Spleen (tissue), 11 donors: ENCODE data around the gene TEX10. TPM values are rescaled to one million over a fixed set of nuclear protein-coding genes. Genes with fewer than 3 reads are reported as not detected.

Source experiments
- DNase-seq: peaks from one replicate; pipeline ENCODE4 v3.0.0-alpha.2; 2020
- H3K27ac ChIP-seq, 8 donors: fragments of 200-600 bp; sonication (generic) in 7 of 8; 1 replicate in 4 of 8; 2 replicates in 4 of 8; pipeline versions ENCODE4 v1.5.0 to v1.8.0; 2016 to 2021; ENCODE audit warnings: inconsistent platforms in 4 of 8, mild to moderate bottlenecking in 4 of 8, moderate library complexity in 1 of 8
- H3K27me3 ChIP-seq, 7 donors: fragments of 200-600 bp; sonication (generic) in 6 of 7; replicated peaks in 1 of 7; 1 replicate in 4 of 7; 2 replicates in 3 of 7; pipeline versions ENCODE4 v1.5.0 to v1.8.0; 2016 to 2021; ENCODE audit warnings: inconsistent platforms in 3 of 7, mild to moderate bottlenecking in 1 of 7
- H3K36me3 ChIP-seq, 6 donors: fragments of 200-600 bp; sonication (generic) in 5 of 6; 1 replicate in 4 of 6; 2 replicates in 2 of 6; pipeline versions ENCODE4 v1.5.0 to v1.8.0; 2016 to 2021; ENCODE audit warnings: inconsistent platforms in 2 of 6
- H3K4me1 ChIP-seq, 6 donors: fragments of 200-600 bp; sonication (generic) in 5 of 6; 1 replicate in 3 of 6; 2 replicates in 3 of 6; pipeline versions ENCODE4 v1.5.0 to v1.8.0; 2016 to 2021; ENCODE audit warnings: inconsistent platforms in 3 of 6
- H3K4me3 ChIP-seq, 8 donors: fragments of 200-600 bp; sonication (generic) in 7 of 8; 1 replicate in 4 of 8; 2 replicates in 4 of 8; pipeline versions ENCODE4 v1.5.0 to v1.8.0; 2016 to 2021; ENCODE audit warnings: inconsistent platforms in 4 of 8, mild to moderate bottlenecking in 4 of 8, moderate library complexity in 2 of 8
- H3K9me3 ChIP-seq, 8 donors: fragments of 200-600 bp; sonication (generic) in 7 of 8; 1 replicate in 4 of 8; 2 replicates in 4 of 8; pipeline versions ENCODE4 v1.5.0 to v1.8.0; 2016 to 2021; ENCODE audit warnings: inconsistent platforms in 4 of 8
- CTCF ChIP-seq, 11 experiments: fragments of 200-600 bp in 7 of 11; fragments of 450-650 bp in 4 of 11; sonication (generic) in 4 of 11; IDR thresholded peaks in 8 of 11; conservative IDR thresholded peaks in 3 of 11; 1 replicate in 7 of 11; 2 replicates in 4 of 11; pipeline versions ENCODE4 v1.4.0 to v1.8.0; 2016 to 2021; ENCODE audit warnings: antibody characterized with exemption in 11 of 11, inconsistent platforms in 4 of 11, mild to moderate bottlenecking in 1 of 11
- POLR2A ChIP-seq, 3 donors: fragments of 450-650 bp; IDR thresholded peaks; one replicate each; pipeline ENCODE4 v1.5.1; 2017; ENCODE audit warnings: antibody characterized with exemption in 3 of 3, mild to moderate bottlenecking in 1 of 3
- POLR2AphosphoS5 ChIP-seq, 3 donors: sonication (generic); formaldehyde crosslinking; IDR thresholded peaks; one replicate each; pipeline ENCODE4 v1.5.1; 2017; ENCODE audit warnings: antibody characterized with exemption in 3 of 3
- WGBS, 5 donors: extraction: QIAGEN DNeasy Blood & Tissue Kit in 3 of 5; methylation state at CpG; one replicate each; pipeline versions ENCODE4 v1.1.5 to v1.1.7; 2013 to 2018; 5-methylcytosine and 5-hydroxymethylcytosine counted together
- intact Hi-C: fragments of 100-400 bp; cut with DNase I; formaldehyde crosslinking; loops from one replicate; pipeline ENCODE4 v1.15.0; 2023; ENCODE audit warnings: low total_unique reads
- polyA plus RNA-seq, 3 donors: library from polyadenylated mRNA; stranded (reverse); fragments of 200-250 nt; gene quantifications; one replicate each; pipeline ENCODE4 v1.2.1, GENCODE V29; 2013
- total RNA-seq, 7 donors: library from RNA; depleted of rRNA in 3 of 7; stranded (reverse); fragments of >200 nt in 3 of 7; fragmentation: NEBNext Ultra II Directional in 4 of 7; extraction: Animal tissue kit (Norgen Biotek cat#: 25700) in 4 of 7; gene quantifications; one replicate each; pipeline versions ENCODE4 v1.1.0 to v1.2.1, GENCODE V29; 2016 to 2021
- donor health status: healthy with polysubstance abuse.
- donor health status: DM: no; HTN: no; CAD: no; lungs with moderate emphysema.
- donor health status: DM: no; HTN: no; CAD: no.
- donor health status: Bipolar disorder and iron deficiency.
- donor health status: healthy.
- donor health status: DM: no; HTN: no; CAD: no.
- donor health status: DM: yes; HTN: yes; CAD: no.

The TEX10 gene
- total and polyA plus RNA-seq, 10 donors, result 8.6 to 26.0 (median 17.0) TPM

GRCh38 chr9:100308965-100309564 is 43.7 kb downstream of the TEX10 start:
- 91 to 97% (median 95%) methylated on average over 1 of the region's 1 CpG for WGBS, 5 donors
- peaks cover 0 to 89% (median 24%) of the 10 kb centered on the region in 6 donors for H3K36me3 ChIP-seq
- intact Hi-C loops, result no loop called here
- no peak overlapping the region for H3K4me3 ChIP-seq
- TF ChIP-seq POLR2AphosphoS5 (IDR thresholded peaks at IDR 0.05) (no peak), POLR2A (IDR thresholded peaks at IDR 0.05) (no peak), CTCF (IDR thresholded peaks at IDR 0.05 in 8 of 11, conservative IDR thresholded peaks at IDR 0.05 in 3 of 11) (no peak)
- H3K27me3 ChIP-seq, result no peaks in the 10 kb centered on the region
- H3K4me1 ChIP-seq, result no peaks in the 10 kb centered on the region
- no peak for DNase-seq
- no peaks in the 10 kb centered on the region for H3K9me3 ChIP-seq
- H3K27ac ChIP-seq, result no peak overlapping the region

GRCh38 chr9:100307080-100307479 is 45.7 kb downstream of the TEX10 start:
- H3K27me3 ChIP-seq, result no peaks in the 10 kb centered on the region
- TF ChIP-seq POLR2A (IDR thresholded peaks at IDR 0.05) (no peak), POLR2AphosphoS5 (IDR thresholded peaks at IDR 0.05) (no peak), CTCF (IDR thresholded peaks at IDR 0.05 in 8 of 11, conservative IDR thresholded peaks at IDR 0.05 in 3 of 11) (no peak)
- H3K27ac ChIP-seq, result no peak overlapping the region
- H3K36me3 ChIP-seq, result peaks cover 0 to 93% (median 38%) of the 10 kb centered on the region in 6 donors
- DNase-seq, result no peak
- no peaks in the 10 kb centered on the region for H3K9me3 ChIP-seq
- 90 to 95% (median 90%) methylated on average over 2 of the region's 2 CpGs for WGBS, 5 donors
- no peaks in the 10 kb centered on the region for H3K4me1 ChIP-seq
- intact Hi-C loops, result no loop called here
- H3K4me3 ChIP-seq, result no peak overlapping the region

- peaks cover 0 to 99% (median 45%) of the 10 kb centered on the region in 6 donors for H3K36me3 ChIP-seq
- WGBS, 5 donors, result 88 to 100% (median 97%) methylated on average over 1 of the region's 1 CpG
- no peak for DNase-seq
- no peaks in the 10 kb centered on the region for H3K4me1 ChIP-seq
- H3K27ac ChIP-seq, result no peak overlapping the region
- no peak overlapping the region for H3K4me3 ChIP-seq
- H3K9me3 ChIP-seq, result no peaks in the 10 kb centered on the region
- intact Hi-C loops, result no loop called here
- TF ChIP-seq CTCF (IDR thresholded peaks at IDR 0.05 in 8 of 11, conservative IDR thresholded peaks at IDR 0.05 in 3 of 11) (no peak), POLR2A (IDR thresholded peaks at IDR 0.05) (no peak)
- no peaks in the 10 kb centered on the region for H3K27me3 ChIP-seq
Observed at GRCh38 chr9:100306283-100306682, 46.5 kb downstream of the TEX10 start.

GRCh38 chr9:100303747-100304146 is 49.0 kb downstream of the TEX10 start:
- Histone ChIP-seq H3K4me3 (no peak overlapping the region), H3K27ac (no peak overlapping the region), H3K27me3 (no peaks in the 10 kb centered on the region), H3K4me1 (no peaks in the 10 kb centered on the region), H3K36me3 (peaks cover 0 to 99% (median 49%) of the 10 kb centered on the region in 6 donors), H3K9me3 (no peaks in the 10 kb centered on the region)
- 95 to 100% (median 99%) methylated on average over 3 of the region's 3 CpGs for WGBS, 5 donors
- DNase-seq, result no peak
- no peak for TF ChIP-seq CTCF (IDR thresholded peaks at IDR 0.05 in 8 of 11, conservative IDR thresholded peaks at IDR 0.05 in 3 of 11)
- TF ChIP-seq POLR2AphosphoS5 (IDR thresholded peaks at IDR 0.05), result no peak
- no peak for TF ChIP-seq POLR2A (IDR thresholded peaks at IDR 0.05)
- intact Hi-C loops, result no loop called here
